GM18858 (cell line): Measurements from ENCODE around the gene BICRAL.
"Not testable (repeated sequence)": the region's sequence is repeated elsewhere in the genome, so short reads cannot be mapped to it uniquely, and the experiment has no call there.

Experiments used
- ATAC-seq: cut with Tn5 transposase; IDR thresholded peaks from one replicate; pipeline ENCODE4 v1.9.1; 2021; ENCODE audit not compliant: unreplicated experiment

Gene BICRAL, protein sequence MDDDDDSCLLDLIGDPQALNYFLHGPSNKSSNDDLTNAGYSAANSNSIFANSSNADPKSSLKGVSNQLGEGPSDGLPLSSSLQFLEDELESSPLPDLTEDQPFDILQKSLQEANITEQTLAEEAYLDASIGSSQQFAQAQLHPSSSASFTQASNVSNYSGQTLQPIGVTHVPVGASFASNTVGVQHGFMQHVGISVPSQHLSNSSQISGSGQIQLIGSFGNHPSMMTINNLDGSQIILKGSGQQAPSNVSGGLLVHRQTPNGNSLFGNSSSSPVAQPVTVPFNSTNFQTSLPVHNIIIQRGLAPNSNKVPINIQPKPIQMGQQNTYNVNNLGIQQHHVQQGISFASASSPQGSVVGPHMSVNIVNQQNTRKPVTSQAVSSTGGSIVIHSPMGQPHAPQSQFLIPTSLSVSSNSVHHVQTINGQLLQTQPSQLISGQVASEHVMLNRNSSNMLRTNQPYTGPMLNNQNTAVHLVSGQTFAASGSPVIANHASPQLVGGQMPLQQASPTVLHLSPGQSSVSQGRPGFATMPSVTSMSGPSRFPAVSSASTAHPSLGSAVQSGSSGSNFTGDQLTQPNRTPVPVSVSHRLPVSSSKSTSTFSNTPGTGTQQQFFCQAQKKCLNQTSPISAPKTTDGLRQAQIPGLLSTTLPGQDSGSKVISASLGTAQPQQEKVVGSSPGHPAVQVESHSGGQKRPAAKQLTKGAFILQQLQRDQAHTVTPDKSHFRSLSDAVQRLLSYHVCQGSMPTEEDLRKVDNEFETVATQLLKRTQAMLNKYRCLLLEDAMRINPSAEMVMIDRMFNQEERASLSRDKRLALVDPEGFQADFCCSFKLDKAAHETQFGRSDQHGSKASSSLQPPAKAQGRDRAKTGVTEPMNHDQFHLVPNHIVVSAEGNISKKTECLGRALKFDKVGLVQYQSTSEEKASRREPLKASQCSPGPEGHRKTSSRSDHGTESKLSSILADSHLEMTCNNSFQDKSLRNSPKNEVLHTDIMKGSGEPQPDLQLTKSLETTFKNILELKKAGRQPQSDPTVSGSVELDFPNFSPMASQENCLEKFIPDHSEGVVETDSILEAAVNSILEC

DNA sequence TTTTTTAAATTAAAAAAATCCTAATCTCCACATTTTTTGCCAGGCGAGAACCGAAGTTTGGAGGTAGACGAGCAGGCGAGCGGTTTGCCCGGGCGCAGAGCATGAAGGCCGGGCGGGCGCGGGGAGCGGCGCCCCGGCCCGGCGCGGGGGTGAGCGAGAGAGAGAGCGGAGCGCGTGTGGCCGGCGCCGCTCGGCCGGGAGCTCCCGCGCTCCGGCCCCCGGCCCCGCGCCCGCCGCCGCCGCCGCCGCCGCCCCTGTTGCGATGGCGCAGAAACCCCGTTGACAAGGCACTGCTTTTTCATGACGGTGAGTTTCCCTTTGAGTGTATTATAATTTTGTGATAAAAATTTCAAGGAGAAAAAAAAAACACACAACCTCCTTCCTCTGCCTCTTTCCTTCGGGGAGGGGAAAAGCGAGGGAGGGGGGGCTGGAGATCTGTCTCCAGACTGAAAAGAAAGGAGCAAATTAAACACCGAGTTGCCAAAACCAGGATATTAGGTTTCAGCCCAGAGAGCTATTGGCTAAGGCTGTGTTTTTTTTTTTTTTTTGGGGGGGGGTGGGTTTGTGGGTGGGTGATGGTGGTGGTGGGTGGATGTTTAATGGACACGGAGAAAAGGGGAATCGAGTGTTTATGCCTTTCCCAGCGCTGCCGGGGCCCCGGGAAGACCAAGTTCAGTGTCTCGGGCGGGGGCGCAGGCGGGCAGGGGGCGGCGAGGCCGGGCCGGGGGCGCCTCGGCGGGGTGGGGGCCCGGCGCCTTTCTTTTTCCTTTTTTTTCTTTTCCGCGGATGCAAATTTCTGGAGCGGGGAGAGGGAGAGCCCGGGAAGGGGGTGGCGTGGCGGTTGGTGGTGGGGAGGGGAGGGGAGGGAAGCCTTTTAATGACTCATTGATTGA is at the start of gene BICRAL:
Gene BICRAL (plus strand): TSS at position 257 of the 893 bp plus-strand sequence. CDS start 39,971 bp downstream, outside the sequence.
- no peak for ATAC-seq

DNA sequence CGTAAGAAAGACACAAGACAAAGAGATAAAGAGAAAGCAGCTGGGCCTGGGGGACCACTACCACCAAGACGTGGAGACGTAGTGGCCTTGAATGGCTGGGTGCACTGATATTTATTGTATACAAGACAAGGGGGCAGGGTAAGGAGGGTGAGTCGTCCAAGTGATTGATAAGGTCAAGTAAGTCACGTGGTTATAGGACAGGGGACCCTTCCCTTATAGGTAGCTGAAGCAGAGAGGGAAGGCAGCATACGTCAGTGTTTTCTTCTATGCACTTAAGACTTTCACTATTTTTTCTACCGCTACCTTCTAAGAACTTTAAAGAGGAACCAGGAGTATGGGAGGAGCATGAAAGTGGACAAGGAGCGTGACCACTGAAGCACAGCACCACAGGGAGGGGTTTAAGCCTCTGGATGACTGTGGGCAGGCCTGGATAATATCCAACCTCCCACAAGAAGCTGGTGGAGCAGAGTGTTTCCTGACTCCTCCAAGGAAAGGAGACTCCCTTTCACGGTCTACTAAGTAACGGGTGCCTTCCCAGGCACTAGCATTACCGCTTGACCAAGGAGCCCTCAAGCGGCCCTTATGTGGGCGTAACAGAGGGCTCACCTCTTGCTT is 47.9 kb upstream of the BICRAL start:
- not testable (repeated sequence) for ATAC-seq

DNA sequence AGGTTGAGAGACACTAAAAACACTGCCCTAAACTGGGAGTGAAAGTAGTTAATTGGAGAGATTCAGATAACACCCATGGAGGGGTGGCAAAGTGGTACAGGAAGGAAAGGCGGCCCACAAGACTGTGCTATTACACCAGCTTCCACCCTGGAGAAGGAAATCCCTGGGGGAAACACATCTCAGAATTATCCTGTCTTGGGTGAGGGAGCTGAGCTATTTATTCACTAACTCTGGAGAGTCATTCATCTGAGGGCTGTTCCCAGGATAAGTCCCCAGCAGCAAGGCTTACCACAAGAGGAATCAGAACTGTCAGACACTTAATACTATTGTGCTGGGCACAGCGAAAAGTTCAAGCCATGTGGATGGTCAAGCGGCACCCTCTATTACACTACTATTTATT is 45.9 kb upstream of the BICRAL start:
- ATAC-seq: no peak

DNA sequence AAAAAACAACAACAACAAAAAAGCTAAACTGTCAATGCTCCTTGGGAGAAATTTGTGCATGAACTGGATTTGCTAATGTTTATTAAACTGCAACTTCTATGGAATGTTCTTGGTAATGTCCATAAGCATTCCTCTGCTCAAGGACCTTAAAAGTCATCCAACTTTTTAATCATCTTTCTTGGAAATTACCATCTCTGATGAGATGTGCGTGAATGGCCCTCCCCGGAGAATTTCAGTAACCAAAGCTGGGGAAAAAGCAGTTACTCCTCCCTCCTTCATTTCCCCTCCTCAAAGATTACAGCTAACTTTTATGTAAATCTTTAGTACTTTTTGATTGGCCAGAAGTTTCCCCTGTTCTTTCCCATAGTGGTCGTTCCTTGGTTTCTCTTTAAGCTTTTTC is 41.1 kb upstream of the BICRAL start:
- no peak for ATAC-seq

DNA sequence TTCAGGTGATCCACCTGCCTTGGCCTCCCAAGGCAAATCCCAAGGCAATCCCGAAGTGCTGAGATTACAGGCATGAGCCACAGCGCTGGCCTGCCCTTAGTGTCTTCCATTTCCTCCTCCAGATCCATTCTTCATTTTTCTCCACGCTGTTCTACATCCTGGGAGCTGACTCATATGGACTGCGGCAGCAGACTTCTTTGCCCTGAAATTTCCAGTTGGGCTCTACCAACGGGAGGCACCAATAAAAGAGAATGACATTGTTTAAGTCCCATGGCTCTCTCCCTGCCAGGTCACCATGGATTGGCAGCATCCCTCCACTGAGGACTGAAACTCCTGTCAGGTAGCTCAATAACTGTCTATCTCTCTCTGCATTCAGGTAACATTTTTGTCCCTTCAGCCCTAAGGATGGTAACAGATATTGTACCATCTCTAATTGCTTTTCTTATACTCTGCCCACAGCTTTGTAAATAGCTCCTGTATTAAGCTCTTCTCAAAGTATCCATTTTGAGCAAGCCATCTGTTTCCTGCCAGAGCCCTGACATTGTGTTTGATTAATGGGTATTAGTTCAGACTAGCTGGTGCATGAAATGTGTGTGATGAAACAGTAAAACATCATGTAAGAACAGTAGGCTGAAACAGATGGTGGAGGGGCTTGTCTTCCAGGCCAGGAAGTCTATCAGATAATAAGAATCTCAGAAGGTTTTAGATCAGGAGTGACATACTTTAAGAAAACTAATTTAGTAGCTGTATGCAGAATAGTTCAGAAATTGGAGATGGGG is 39.5 kb upstream of the BICRAL start:
- no peak for ATAC-seq

DNA sequence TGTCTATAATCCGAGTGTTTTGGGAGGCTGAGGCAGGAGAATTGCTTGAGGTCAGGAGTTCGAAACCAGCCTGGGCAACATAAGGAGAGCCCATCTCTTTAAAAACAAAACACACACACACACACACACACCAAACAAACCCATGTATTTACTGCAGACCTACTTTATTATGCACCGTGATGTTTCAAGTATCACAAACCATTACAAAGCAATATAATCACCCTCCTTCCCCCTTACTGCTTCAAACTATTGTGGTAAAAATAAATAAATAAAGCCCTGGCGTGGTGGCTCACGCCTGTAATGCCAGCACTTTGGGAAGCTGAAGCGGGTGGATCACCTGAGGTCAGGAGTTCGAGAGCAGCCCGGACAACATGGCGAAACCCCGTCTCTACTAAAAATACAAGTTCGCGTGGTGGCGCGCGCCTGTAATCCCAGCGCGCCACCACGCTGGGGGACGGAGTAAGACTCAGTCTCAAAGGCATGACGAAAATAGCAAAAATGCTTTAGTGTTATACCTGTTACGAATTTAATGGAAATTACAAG is 37.4 kb upstream of the BICRAL start:
- ATAC-seq: no peak

DNA sequence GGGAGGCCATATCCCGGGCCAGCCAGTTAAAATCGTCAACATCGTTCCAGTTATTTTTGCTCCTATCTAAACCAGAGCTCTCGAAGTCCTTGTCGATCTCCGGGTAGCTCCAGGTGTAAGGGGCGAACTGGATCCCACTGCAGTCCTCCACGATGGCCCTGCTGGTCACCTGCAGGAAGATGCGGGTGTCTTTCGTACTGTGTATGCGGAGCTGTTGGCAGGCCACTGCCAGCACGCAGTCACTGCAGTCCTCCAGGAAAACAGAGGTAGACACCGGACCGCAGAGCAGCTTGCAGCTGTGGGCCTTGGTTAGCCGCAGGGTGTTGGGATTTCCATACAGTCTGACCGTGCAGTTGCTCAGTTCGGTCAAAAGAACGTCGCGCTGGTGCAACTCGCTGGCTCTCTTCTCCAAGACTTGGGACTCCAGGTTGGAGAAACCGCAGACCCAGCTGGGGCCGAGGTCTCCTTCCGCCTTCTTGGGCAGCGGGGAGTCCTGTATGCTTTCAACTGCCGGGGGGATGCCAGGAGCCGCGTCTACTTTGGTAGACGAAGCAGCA is 36.7 kb upstream of the BICRAL start:
- no peak for ATAC-seq

DNA sequence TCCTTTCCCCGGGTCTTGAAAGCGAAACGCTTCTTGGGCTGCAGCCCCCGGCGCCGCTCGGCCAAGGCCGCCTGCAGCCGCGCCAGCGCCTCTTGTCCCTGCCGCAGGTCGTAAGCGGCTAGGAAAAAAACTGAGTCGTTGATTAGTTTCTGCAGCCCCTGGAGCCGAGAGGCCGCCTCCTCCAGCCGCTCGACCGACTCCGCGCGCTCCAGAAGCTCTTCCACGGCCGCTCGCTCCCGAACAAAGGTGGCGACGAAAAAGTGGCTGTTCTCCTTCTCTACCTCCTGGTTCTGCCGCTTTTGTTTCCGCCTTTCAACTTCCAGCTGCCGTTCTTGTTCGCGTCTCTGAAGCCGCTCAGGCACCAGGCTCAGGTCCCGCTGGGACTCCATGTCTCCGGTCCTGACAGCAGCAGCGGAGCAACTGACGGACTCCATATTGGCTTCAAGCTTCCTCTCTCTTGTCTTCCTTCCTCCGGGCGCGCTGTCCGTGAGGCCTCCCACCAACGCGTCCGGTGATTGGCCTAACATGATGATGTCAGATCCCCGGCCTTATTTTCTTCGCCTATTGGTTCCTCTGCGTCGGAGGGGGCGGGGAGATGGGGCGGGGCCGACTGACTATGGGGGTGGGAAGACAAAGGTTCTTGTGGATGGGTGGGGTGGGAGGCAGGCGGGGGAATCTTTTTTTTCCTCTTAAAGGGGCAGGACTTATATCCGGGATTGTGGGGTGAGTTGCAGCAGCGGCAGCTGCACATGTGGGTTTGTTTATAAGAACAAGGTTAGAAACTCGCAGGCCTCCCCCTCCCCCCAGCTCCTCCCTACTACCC is 36.0 kb upstream of the BICRAL start, which contains the start of gene TBCC:
Gene TBCC (minus strand): TSS at position 464 of the 823 bp plus-strand sequence. CDS start 30 bp downstream, at position 434.
- ATAC-seq: peak; percentile 83

DNA sequence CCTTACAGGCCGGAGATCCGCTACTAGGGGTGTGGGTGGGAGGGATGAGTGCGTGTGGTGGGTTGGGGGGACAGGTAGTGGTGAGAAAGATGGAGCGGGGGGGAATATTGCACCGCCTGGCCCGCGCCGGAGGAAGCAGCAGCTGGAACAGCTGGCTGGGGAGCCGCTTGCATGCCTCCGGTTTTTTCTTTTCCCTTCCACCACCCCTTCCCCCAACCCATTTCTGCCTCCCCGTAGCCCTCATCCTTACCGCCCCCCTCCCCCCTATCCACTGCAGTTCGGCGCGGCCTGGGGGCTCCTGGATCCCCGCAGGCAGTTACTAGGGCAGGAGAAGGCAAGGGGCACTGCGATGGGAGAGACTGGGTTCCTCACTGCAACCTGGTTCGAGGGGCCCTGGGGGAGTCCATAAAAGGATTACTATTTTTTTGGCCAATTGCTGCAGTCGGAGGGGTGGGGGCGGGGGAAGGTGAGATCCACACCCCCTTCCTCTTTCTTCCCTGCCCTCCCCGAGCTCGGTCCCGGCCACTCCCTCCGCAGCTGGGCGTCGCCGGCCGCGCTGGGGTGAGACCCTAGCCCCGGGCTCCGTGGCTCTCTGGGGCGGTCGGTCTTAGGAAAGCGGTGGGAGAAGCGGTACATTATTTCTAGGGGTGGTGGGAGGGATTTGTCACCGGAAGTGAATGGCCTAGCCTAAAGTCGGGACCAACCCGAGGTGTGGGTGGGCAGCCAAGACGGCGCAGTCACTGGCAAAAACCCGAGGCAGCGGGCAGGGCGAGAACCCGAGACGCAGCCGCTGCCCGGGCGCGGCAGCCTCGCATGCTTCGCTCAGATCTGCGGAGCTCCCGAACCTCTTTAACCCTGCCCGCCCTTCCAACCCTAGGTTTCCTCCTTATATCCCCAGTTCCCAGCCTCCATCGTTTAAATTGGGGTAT is 35.1 kb upstream of the BICRAL start:
- no peak for ATAC-seq

DNA sequence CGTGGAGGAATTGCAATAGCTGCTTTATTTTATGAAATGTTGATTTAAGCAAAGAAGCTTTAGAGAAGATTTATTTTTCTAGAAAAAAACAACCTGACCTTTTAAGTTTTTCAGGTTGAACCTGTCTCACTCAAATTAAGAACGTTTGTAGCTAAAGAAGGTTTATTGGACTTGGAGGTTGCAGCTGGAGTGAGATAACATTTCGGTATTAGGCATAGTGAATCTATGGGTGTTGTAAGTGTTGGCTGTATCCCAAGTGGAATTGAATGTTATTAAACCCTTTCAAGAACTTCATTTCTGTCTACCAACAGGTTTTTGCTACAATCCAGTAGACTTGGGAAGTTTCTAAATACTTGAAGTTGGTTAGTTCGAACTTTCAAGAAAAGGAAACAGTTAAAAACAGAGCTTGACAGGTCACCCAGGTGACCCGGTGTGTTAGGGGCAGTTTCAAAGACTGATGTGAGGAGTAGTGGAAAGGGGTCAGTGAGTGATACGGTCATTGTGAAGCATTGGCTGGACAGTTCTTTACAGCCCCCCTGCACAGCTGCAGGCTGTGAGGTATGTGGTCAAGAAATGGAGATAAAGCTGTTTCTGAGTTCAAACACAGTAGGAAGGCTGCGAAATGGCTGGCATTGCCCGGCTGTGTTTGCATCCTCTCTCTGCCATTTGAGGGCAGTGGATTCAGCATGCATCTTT is 33.5 kb upstream of the BICRAL start:
- no peak for ATAC-seq

DNA sequence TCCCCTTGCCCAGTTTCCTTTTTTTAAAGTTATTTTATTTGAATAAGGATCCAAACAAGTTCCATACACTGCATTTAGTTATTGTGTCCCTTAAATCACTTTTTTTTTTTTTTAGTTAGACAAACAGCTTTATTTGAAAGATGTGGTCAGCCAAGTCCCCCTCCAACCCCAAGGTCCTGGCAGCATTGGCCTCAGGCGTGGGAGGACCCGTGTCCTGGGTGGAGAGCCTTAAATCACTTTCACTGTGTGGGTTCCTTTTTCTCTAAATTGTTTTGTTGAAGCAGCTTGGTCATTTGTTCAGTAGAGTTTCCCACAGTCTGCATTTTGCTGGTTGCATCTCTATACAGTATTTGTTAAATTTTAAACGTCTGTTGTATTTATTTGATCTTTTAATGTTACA is 30.8 kb upstream of the BICRAL start:
- no peak for ATAC-seq

DNA sequence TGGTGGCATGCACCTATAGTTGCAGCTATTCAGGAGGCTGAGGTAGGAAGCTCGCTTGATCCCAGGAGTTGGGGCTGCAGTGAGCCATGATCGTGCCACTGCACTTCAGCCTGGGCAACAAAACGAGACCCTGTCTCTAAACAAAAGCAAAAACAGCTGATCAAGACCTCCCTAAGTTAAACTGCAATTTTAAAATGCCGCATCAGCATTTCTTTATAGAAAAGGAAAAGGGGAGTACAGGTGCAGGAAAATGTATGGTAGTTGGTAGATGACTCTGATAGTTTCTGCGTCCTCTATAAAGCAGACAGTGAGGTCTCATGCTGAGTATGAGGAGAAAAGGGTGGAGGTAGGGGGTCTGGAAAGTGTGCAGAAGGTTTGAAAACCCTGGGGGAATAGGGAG is 27.1 kb upstream of the BICRAL start:
- ATAC-seq: no peak

DNA sequence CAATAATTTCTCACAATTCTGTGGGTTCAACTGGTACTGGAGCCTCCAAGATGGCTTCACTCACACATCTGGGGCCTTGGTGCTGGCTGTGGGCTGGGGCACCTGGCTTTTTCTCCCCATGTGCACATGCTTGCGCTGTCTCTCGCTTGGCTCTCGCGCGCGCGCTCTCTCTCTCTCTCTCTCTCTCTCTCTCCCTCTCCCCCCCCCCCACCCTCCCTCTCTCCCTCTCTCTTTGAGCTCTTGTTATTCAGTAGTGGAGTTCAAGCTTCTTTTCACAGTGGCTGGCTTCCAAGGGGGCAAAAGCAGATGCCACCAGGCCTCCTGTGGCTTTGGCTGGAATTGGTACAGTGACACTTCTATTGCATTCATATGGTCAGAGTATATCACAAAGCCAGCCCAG is 25.1 kb upstream of the BICRAL start:
- ATAC-seq: no peak

DNA sequence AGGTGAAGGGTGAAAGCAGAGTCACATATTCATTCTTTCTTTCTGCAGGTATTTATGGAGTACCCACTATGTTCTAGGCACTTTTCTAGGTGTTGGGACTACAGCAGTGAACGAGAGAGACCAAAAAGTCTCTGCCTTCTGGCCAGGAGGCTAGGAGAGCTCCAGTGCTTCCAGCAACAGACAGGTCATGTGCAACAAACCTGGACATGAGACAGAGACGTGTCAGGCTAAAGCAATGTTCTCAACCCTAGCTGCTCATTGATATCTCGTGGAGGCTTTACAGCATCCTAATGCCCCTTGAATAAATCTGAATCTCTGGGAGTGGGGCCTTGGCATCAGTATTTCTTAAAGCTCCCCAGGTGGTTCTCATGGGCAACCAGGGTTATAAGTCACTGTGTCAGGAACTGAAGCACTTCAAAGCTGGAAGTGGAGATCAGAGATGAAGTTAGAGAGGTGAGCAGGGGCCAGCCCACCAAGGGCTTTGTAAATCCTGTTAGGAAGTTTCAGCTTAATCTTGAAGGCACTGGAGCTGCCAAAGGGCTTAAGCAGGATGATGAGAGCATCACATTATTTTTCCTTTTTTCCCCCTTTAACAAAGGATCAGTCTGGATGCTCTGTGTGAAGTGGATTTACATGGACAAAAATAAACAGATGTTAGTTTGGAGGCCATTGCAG is 23.0 kb upstream of the BICRAL start:
- no peak for ATAC-seq

DNA sequence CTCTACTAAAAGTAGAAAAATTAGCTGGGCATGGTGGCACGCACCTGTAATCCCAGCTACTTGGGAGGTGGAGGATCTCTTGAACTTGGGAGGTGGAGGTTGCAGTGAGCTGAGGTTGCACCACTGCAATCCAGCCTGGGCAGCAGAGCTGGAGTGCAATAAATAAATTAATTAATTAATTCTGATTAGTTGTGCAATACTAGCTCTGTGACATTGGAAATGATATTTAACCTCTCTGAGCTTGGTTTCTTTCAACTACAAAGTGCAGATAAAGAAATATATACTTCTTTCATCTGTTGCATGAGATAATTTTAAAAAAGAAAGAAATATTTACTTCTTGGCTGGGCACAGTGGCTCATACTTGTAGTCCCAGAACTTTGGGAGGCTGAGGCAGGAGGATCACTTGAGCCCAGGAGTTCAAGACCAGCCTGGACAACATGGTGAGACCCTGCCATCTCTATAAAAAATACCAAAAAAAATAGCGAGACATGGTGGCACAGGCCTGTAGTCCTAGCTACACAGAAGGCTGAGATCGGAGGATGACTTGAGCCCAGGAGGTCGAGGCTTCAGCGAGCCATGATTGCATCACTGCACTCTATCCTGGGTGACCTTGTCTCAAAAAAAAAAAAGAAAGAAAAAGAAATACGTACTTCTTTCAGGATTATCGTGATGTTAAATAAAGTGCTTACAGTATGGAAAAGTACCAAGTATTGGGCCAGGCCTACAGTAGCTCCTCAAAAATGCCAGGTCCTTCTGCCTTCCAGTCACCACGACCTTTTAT is 20.4 kb upstream of the BICRAL start:
- no peak for ATAC-seq
